Hematopoietic multipotent progenitor cell treated with erythropoietin and hydrocortisone succinate and interleukin-3 and kit ligand, for 15 days (in vitro differentiated cells): ENCODE results near the gene LSM10.

Experiments used
- DNase-seq: peaks from one replicate; pipeline ENCODE4 v3.0.0-alpha.2; 2015; ENCODE audit warnings: low spot score

The LSM10 gene

GRCh38 chr1:36383240-36383639, 14.5 kb downstream of the LSM10 start:
- no peak for DNase-seq

- DNase-seq = no peak
These were observed 15.0 kb downstream of the LSM10 start for GRCh38 chr1:36382669-36383068.

- DNase-seq = no peak
These were observed 15.5 kb downstream of the LSM10 start for GRCh38 chr1:36382231-36382630.

- no peak for DNase-seq
These were observed 16.3 kb downstream of the LSM10 start for GRCh38 chr1:36381405-36381804.

- DNase-seq = no peak
These were observed 16.9 kb downstream of the LSM10 start for GRCh38 chr1:36380782-36381181.

GRCh38 chr1:36380143-36380619, 17.5 kb downstream of the LSM10 start:
- no peak for DNase-seq

GRCh38 chr1:36377791-36378492, 19.8 kb downstream of the LSM10 start:
- DNase-seq = no peak

GRCh38 chr1:36372617-36373016, 25.1 kb downstream of the LSM10 start:
- peak; percentile 29 for DNase-seq

- peak; percentile 88 for DNase-seq
These were observed 28.4 kb downstream of the LSM10 start for GRCh38 chr1:36369061-36369861.

- DNase-seq = no peak
These were observed 29.9 kb downstream of the LSM10 start for GRCh38 chr1:36367798-36368197.

- DNase-seq = no peak
These were observed 30.6 kb downstream of the LSM10 start for GRCh38 chr1:36367066-36367465.

- no peak for DNase-seq
These were observed 31.5 kb downstream of the LSM10 start for GRCh38 chr1:36366091-36366661.

GRCh38 chr1:36365381-36365780, 32.3 kb downstream of the LSM10 start:
- DNase-seq = peak; percentile 32

GRCh38 chr1:36359911-36360550, 37.7 kb downstream of the LSM10 start:
- DNase-seq = no peak

GRCh38 chr1:36359383-36359782, 38.3 kb downstream of the LSM10 start:
- DNase-seq = no peak

GRCh38 chr1:36358514-36359084, 39.1 kb downstream of the LSM10 start:
- DNase-seq = no peak

- DNase-seq = no peak
These were observed 41.9 kb downstream of the LSM10 start for GRCh38 chr1:36355811-36356210.

- DNase-seq = no peak
These were observed 43.2 kb downstream of the LSM10 start for GRCh38 chr1:36354486-36354885.

GRCh38 chr1:36352910-36353878, 44.5 kb downstream of the LSM10 start:
- no peak for DNase-seq

GRCh38 chr1:36352125-36352909, 45.4 kb downstream of the LSM10 start:
- no peak for DNase-seq
